Measurements from ENCODE around the gene ALKBH6. TPM values are rescaled to one million over a fixed set of nuclear protein-coding genes. Genes with fewer than 3 reads are reported as not detected.

Gene ALKBH6
- total and polyA plus RNA-seq, 10 of the 15 experiments (the other 5 are each of a cell fraction or from before 2014, with no cell fraction given), result 1.2 to 56.5 (median 36.1) TPM

- peaks cover 7% of the 10 kb centered on the region for H3K79me2 ChIP-seq (ENCODE audit: control insufficient read depth, insufficient read depth, low read length)
- no peak overlapping the region for H2AFZ ChIP-seq (ENCODE audit: control insufficient read depth, low read depth, low read length)
- POLR2A ChIA-PET, result interaction anchor here (0.6 to 1.5 kb wide), 3 partner anchors 8 to 69 kb away, joined by 3 to 10 read pairs (median 4); partner anchors contain the start of gene POLR2I
- no peak overlapping the region for H3K4me2 ChIP-seq (ENCODE audit: control insufficient read depth, insufficient read depth)
- H3K4me1 ChIP-seq (ENCODE audit: control insufficient read depth, insufficient read depth, low read length), result peaks cover under 1% of the 10 kb centered on the region; the same call in 1 of the 2 replicates
- no TSS peak for BruUV-seq (replicated peaks)
- no peak overlapping the region for H3K9ac ChIP-seq (ENCODE audit: control insufficient read depth, insufficient read depth, low read length)
- H3K27ac ChIP-seq (ENCODE audit: control insufficient read depth, insufficient read depth), result no peak overlapping the region
- no peaks in the 10 kb centered on the region for H4K20me1 ChIP-seq (ENCODE audit: control insufficient read depth, insufficient read depth)
- FAIRE-seq, result no peak
- DNase-seq (ENCODE audit: low read depth, low spot score), result no peak
- in situ Hi-C loops (cut with MboI), result no loop called here
- SMC1A ChIA-PET (ENCODE audit: uncharacterized antibody, unreplicated experiment), result interaction anchor here (1.0 to 3.0 kb wide), 6 partner anchors 43 to 108 kb away, joined by 3 to 20 read pairs (median 6); partner anchors contain the start of gene POLR2I
- TF ChIP-seq MEF2B (IDR thresholded peaks at IDR 0.05; ENCODE audit: partially characterized antibody, poor library complexity, severe bottlenecking) (peak; percentile 66), SMC3 (IDR thresholded peaks at IDR 0.05; ENCODE audit: borderline replicate concordance, low read length) (no peak), SPI1 (IDR thresholded peaks at IDR 0.05; ENCODE audit: borderline replicate concordance, insufficient read depth, low read depth, low read length) (peak; percentile 30; the same call in 1 of the 2 replicates)
- intact Hi-C loops (cut with micrococcal nuclease; ENCODE audit: unreplicated experiment), result no loop called here
- no peaks in the 10 kb centered on the region for H3K9me3 ChIP-seq (replicated peaks; ENCODE audit: control insufficient read depth, insufficient read depth, low read length)
- H3K27me3 ChIP-seq (replicated peaks in 1 of 2; ENCODE audit: control insufficient read depth in 2 of 2, insufficient read depth in 2 of 2, low read length in 1 of 2), result no peaks in the 10 kb centered on the region
- ATAC-seq, result no peak; the same call in 1 of the 3 replicates
- peaks cover 16 to 17% of the 10 kb centered on the region in 2 experiments for H3K36me3 ChIP-seq (ENCODE audit: control insufficient read depth in 2 of 2, insufficient read depth in 2 of 2, low read length in 1 of 2)
- RAD21 ChIA-PET (ENCODE audit: unreplicated experiment), result interaction anchor here (0.7 to 2.1 kb wide), 9 partner anchors 47 to 112 kb away, joined by 3 to 10 read pairs (median 4); partner anchors contain the start of genes ALKBH6 and POLR2I
- no peak overlapping the region for H3K4me3 ChIP-seq
- WGBS (ENCODE audit: insufficient coverage, insufficient replicate concordance, low lambda C conversion rate, missing lambda C conversion rate), result 72% methylated on average over 2 of the region's 2 CpGs
- CTCF ChIA-PET, result interaction anchor here (0.6 to 2.5 kb wide), 18 partner anchors 31 to 1864 kb away, joined by 3 to 26 read pairs (median 4); partner anchors contain the start of genes POLR2I, PSENEN, TBCB and U2AF1L4
Observed at GRCh38 chr19:36061367-36061766, 47.4 kb upstream of the ALKBH6 start.

- in situ Hi-C loops (cut with MboI), result no loop called here
- no peak overlapping the region for H3K4me3 ChIP-seq
- ChIA-PET RAD21 (ENCODE audit: unreplicated experiment) (interaction anchor here (0.8 to 2.1 kb wide), 7 partner anchors 56 to 111 kb away, joined by 3 to 10 read pairs (median 4); no protein-coding TSS in a partner anchor), CTCF (interaction anchor here (0.8 to 2.5 kb wide), 12 partner anchors 30 to 315 kb away, joined by 3 to 26 read pairs (median 4); partner anchors contain the start of genes POLR2I, PSENEN, TBCB and U2AF1L4), POLR2A (interaction anchor here (1.5 kb wide), 1 partner anchor 54 kb away, joined by 3 read pairs; the partner anchor contains the start of gene POLR2I), SMC1A (ENCODE audit: uncharacterized antibody, unreplicated experiment) (interaction anchor here (1.0 to 3.0 kb wide), 6 partner anchors 44 to 109 kb away, joined by 3 to 20 read pairs (median 6); partner anchors contain the start of gene POLR2I)
- intact Hi-C loops (cut with micrococcal nuclease; ENCODE audit: unreplicated experiment), result loop anchor here (1.0 kb wide), 1 partner anchor 110 kb away; no protein-coding TSS in a partner anchor
- peaks cover 15% of the 10 kb centered on the region for H3K79me2 ChIP-seq (ENCODE audit: control insufficient read depth, insufficient read depth, low read length)
- H3K4me2 ChIP-seq (ENCODE audit: control insufficient read depth, insufficient read depth), result no peak overlapping the region
- no peak overlapping the region for H3K9ac ChIP-seq (ENCODE audit: control insufficient read depth, insufficient read depth, low read length)
- peak; percentile 82 for ATAC-seq
- no peaks in the 10 kb centered on the region for H3K9me3 ChIP-seq (replicated peaks; ENCODE audit: control insufficient read depth, insufficient read depth, low read length)
- peaks cover 3% of the 10 kb centered on the region; the same call in 1 of the 2 replicates for H3K4me1 ChIP-seq (ENCODE audit: control insufficient read depth, insufficient read depth, low read length)
- FAIRE-seq, result no peak
- peaks cover 8 to 17% of the 10 kb centered on the region in 2 experiments for H3K36me3 ChIP-seq (ENCODE audit: control insufficient read depth in 2 of 2, insufficient read depth in 2 of 2, low read length in 1 of 2)
- 78% methylated on average over 4 of the region's 4 CpGs for WGBS (ENCODE audit: insufficient coverage, insufficient replicate concordance, low lambda C conversion rate, missing lambda C conversion rate)
- no peaks in the 10 kb centered on the region for H3K27me3 ChIP-seq (replicated peaks in 1 of 2; ENCODE audit: control insufficient read depth in 2 of 2, insufficient read depth in 2 of 2, low read length in 1 of 2)
- no peak overlapping the region for H3K27ac ChIP-seq (ENCODE audit: control insufficient read depth, insufficient read depth)
- H2AFZ ChIP-seq (ENCODE audit: control insufficient read depth, low read depth, low read length), result no peak overlapping the region
- no peaks in the 10 kb centered on the region for H4K20me1 ChIP-seq (ENCODE audit: control insufficient read depth, insufficient read depth)
- peak; percentile 60 to 75 (median 67); a peak in 5 of 6 replicates for TF ChIP-seq CTCF (IDR thresholded peaks at IDR 0.05 in 2 of 3, conservative IDR thresholded peaks at IDR 0.05 in 1 of 3; ENCODE audit: control insufficient read depth in 2 of 3, extremely low read depth in 1 of 3, insufficient read depth in 1 of 3, low read depth in 3 of 3, low read length in 3 of 3)
- no peak for TF ChIP-seq BCLAF1 (IDR thresholded peaks at IDR 0.05)
- TF ChIP-seq SMC3 (IDR thresholded peaks at IDR 0.05; ENCODE audit: borderline replicate concordance, low read length), result peak; percentile 39; the same call in 1 of the 2 replicates
- TF ChIP-seq RAD21 (IDR thresholded peaks at IDR 0.05; ENCODE audit: insufficient read depth, low read depth, low read length), result peak; percentile 64
- DNase-seq (ENCODE audit: low read depth, low spot score), result no peak
- BruUV-seq (replicated peaks), result no TSS peak
Observed at GRCh38 chr19:36060430-36060829, 46.4 kb upstream of the ALKBH6 start.
